GM08714 (cell line): ENCODE data around the gene NPIPA5.
"Not testable (repeated sequence)": the region's sequence is repeated elsewhere in the genome, so short reads cannot be mapped to it uniquely, and the experiment has no call there.

ENCODE experiments used
- H3K4me3 ChIP-seq: fragments of 200-500 bp; sonication (Bioruptor generic); 2 replicates; pipeline ENCODE4 v1.5.1; 2014; ENCODE audit warnings: mild to moderate bottlenecking, low read length, inconsistent platforms

Gene NPIPA5

DNA sequence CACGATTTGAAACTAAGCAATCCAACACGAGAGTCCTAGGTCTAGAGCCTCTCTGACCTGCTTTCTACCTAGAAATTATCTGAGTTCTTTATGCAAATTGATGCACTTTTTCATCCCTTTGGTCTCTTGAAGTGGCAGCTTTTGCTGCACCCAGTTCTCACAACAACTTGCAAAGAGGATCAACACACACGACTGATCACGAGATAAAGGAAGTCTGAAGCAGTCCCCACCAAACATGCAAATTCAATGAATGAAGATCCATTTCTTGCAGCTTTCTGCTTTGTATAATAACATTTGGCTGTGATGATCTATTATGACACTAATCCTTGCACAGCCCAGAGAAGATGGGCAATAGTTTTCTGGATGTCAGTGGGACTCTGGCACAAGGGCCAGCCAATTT, 53.1 kb downstream of the NPIPA5 start:
- not testable (repeated sequence) for H3K4me3 ChIP-seq

DNA sequence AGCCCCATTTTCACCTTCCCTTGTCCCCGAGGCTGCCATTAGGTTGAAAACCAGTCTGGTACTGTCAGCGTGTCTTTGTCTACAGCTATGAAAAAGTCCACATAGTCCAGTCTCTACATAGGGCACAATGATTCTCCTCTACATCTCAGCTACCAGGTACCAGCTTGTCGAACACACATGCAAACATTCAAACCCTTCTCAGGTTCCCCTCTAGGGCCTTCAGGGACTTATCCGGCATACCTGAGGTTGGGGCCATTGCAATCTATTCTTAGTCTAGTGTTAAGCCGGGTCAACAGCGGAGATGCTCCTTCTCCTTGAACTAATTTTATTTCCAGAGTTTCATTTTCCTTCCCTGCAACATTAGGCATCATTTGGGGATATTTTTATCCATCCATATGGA, 54.7 kb downstream of the NPIPA5 start:
- H3K4me3 ChIP-seq = not testable (repeated sequence)

DNA sequence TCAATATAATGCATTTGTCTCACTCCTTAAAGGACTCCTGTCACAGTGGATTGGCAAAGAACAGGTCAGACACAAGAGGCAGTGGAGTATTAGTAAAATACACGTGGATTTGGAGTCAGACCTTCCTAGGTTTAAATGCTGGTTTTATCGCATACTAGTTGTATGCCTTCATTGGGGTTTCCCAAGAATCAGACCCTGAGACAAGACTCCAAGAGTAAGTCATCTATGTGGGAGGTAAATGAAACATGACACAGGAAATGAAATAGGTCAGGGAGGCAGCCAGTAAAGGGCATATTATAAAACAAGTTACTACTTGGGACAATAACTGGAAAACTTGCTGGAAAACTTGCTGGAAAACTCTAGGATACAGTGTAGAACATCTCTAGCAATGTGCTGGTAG, 56.9 kb downstream of the NPIPA5 start:
- not testable (repeated sequence) for H3K4me3 ChIP-seq

DNA sequence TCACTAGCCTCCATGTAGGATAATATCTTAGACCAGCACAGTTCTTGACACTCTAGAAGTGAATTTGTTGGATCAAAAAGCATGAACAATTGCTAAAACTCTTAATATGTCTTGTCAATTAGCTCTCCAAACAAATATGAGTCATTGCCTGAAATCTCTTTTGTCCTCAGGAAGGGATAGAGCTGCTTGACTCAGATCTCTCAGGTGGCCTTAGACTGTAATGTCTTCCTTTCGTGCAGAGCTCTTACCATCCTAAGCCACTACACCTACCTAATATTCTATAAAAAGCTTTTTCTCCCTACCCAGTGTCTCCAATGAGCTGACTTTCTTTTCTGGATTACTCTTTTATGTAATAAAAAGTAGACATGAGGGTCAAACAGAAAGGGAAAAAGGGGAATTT, 63.5 kb downstream of the NPIPA5 start:
- H3K4me3 ChIP-seq = not testable (repeated sequence)
